GM12878 (cell line): ENCODE results near the gene TBCD.

ENCODE experiments used
- ATF3 ChIP-seq: IDR thresholded peaks from 2 replicates; pipeline ENCODE4 v1.6.1; 2011; ENCODE audit warnings: low read depth, mild to moderate bottlenecking, low read length, moderate library complexity, borderline replicate concordance; ENCODE audit errors: extremely low read depth
- CEBPB ChIP-seq, 2 experiments: fragments of 150-350 bp in 1 of 2; IDR thresholded peaks; 2 replicates each; pipeline ENCODE4 v1.6.1; 2012 to 2014; ENCODE audit warnings: low read depth in 2 of 2, low read length in 2 of 2, borderline replicate concordance in 1 of 2, inconsistent platforms in 1 of 2
- DPF2 ChIP-seq: fragments of 450-650 bp; IDR thresholded peaks from 2 replicates; pipeline ENCODE4 v1.6.1; 2017; ENCODE audit warnings: mild to moderate bottlenecking
- ETV6 ChIP-seq, 2 experiments: fragments of 450-650 bp in 1 of 2; IDR thresholded peaks in 1 of 2; conservative IDR thresholded peaks in 1 of 2; 2 replicates each; pipeline ENCODE4 v1.6.1; 2014; ENCODE audit warnings: antibody characterized with exemption in 1 of 2, borderline replicate concordance in 1 of 2, low read depth in 1 of 2, mild to moderate bottlenecking in 1 of 2, moderate library complexity in 1 of 2
- FOXM1 ChIP-seq: IDR thresholded peaks from 2 replicates; pipeline ENCODE4 v1.6.1; 2012; ENCODE audit warnings: low read depth, mild to moderate bottlenecking, inconsistent platforms, low read length, moderate library complexity
- MTA2 ChIP-seq: fragments of 450-650 bp; IDR thresholded peaks from 2 replicates; pipeline ENCODE4 v1.6.1; 2016; ENCODE audit warnings: low read depth, mild to moderate bottlenecking, moderate library complexity
- POLR2A ChIP-seq: IDR thresholded peaks from 2 replicates; pipeline ENCODE4 v1.6.1; 2011; ENCODE audit warnings: low read depth, mild to moderate bottlenecking, low read length
- POLR2AphosphoS5 ChIP-seq: IDR thresholded peaks from 2 replicates; pipeline ENCODE4 v1.6.1; 2011; ENCODE audit warnings: mild to moderate bottlenecking, low read length, inconsistent platforms
- RFX5 ChIP-seq: IDR thresholded peaks from 2 replicates; pipeline ENCODE4 v1.6.1; 2011; ENCODE audit warnings: low read depth, low read length, improper control_type of control experiment
- SMC3 ChIP-seq: IDR thresholded peaks from 2 replicates; pipeline ENCODE4 v1.6.1; 2011; ENCODE audit warnings: low read length, improper control_type of control experiment, borderline replicate concordance
- ZNF384 ChIP-seq: IDR thresholded peaks from 2 replicates; pipeline ENCODE4 v1.6.1; 2012; ENCODE audit warnings: low read depth, mild to moderate bottlenecking, low read length, improper control_type of control experiment, borderline replicate concordance
- TF ChIP-seq, protein P1 (sequence below): fragments of 450-650 bp; IDR thresholded peaks from 2 replicates; pipeline ENCODE4 v1.6.1; 2017; ENCODE audit warnings: mild to moderate bottlenecking
- TF ChIP-seq, protein P2 (sequence below), 3 experiments: IDR thresholded peaks in 2 of 3; conservative IDR thresholded peaks in 1 of 3; 2 replicates each; pipeline ENCODE4 v1.5.1; 2011; ENCODE audit warnings: low read depth in 3 of 3, low read length in 3 of 3, mild to moderate bottlenecking in 3 of 3, control low read depth in 2 of 3, moderate library complexity in 2 of 3, inconsistent platforms in 1 of 3, mixed read lengths in 1 of 3; ENCODE audit not compliant: control insufficient read depth in 2 of 3, insufficient read depth in 1 of 3; ENCODE audit errors: extremely low read depth in 1 of 3
- TF ChIP-seq, protein P3 (sequence below): IDR thresholded peaks from 2 replicates; pipeline ENCODE4 v1.6.1; 2011; ENCODE audit warnings: mild to moderate bottlenecking, low read depth, low read length, moderate library complexity; ENCODE audit not compliant: insufficient replicate concordance

DNA sequence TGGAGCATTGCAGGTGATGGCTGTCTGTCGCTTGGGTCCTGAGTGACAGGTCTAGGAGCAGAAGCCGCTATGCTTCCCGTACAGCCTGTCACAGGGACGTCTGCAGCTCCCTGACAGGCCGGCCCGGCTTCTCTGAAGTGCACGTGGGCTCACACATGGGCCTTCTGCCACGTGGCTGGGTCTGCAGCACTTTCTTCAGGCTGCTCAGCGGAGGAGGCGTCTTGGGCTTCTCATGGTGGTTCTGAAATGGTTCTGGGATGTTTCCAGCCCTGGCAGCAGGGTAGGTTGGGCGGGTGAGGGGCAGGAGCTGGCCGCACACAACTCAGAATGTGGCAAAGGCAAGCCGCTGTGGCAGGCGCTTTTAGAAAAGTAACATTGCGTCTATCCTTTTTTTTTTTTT lies 168.3 kb downstream of the TBCD start:
- TF ChIP-seq POLR2A, result no peak
- TF ChIP-seq, protein P1, sequence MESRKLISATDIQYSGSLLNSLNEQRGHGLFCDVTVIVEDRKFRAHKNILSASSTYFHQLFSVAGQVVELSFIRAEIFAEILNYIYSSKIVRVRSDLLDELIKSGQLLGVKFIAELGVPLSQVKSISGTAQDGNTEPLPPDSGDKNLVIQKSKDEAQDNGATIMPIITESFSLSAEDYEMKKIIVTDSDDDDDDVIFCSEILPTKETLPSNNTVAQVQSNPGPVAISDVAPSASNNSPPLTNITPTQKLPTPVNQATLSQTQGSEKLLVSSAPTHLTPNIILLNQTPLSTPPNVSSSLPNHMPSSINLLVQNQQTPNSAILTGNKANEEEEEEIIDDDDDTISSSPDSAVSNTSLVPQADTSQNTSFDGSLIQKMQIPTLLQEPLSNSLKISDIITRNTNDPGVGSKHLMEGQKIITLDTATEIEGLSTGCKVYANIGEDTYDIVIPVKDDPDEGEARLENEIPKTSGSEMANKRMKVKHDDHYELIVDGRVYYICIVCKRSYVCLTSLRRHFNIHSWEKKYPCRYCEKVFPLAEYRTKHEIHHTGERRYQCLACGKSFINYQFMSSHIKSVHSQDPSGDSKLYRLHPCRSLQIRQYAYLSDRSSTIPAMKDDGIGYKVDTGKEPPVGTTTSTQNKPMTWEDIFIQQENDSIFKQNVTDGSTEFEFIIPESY, result no peak
- TF ChIP-seq RFX5, result no peak
- no peak for TF ChIP-seq DPF2
- TF ChIP-seq, protein P2, sequence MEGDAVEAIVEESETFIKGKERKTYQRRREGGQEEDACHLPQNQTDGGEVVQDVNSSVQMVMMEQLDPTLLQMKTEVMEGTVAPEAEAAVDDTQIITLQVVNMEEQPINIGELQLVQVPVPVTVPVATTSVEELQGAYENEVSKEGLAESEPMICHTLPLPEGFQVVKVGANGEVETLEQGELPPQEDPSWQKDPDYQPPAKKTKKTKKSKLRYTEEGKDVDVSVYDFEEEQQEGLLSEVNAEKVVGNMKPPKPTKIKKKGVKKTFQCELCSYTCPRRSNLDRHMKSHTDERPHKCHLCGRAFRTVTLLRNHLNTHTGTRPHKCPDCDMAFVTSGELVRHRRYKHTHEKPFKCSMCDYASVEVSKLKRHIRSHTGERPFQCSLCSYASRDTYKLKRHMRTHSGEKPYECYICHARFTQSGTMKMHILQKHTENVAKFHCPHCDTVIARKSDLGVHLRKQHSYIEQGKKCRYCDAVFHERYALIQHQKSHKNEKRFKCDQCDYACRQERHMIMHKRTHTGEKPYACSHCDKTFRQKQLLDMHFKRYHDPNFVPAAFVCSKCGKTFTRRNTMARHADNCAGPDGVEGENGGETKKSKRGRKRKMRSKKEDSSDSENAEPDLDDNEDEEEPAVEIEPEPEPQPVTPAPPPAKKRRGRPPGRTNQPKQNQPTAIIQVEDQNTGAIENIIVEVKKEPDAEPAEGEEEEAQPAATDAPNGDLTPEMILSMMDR (IDR thresholded peaks at IDR 0.05 in 2 of 3, conservative IDR thresholded peaks at IDR 0.05 in 1 of 3; ENCODE audit: control insufficient read depth in 2 of 3, extremely low read depth in 1 of 3, insufficient read depth in 1 of 3, low read depth in 3 of 3, low read length in 3 of 3), result no peak
- TF ChIP-seq MTA2, result no peak
- no peak for TF ChIP-seq POLR2AphosphoS5
- TF ChIP-seq FOXM1, result no peak
- no peak for TF ChIP-seq CEBPB (IDR thresholded peaks at IDR 0.05; ENCODE audit: borderline replicate concordance in 1 of 2, low read depth in 2 of 2, low read length in 2 of 2)
- TF ChIP-seq ZNF384, result no peak
- no peak for TF ChIP-seq SMC3
- TF ChIP-seq, protein P3, sequence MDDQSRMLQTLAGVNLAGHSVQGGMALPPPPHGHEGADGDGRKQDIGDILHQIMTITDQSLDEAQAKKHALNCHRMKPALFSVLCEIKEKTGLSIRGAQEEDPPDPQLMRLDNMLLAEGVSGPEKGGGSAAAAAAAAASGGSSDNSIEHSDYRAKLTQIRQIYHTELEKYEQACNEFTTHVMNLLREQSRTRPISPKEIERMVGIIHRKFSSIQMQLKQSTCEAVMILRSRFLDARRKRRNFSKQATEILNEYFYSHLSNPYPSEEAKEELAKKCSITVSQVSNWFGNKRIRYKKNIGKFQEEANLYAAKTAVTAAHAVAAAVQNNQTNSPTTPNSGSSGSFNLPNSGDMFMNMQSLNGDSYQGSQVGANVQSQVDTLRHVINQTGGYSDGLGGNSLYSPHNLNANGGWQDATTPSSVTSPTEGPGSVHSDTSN, result no peak
- no peak for TF ChIP-seq ETV6 (conservative IDR thresholded peaks at IDR 0.05 in 1 of 2, IDR thresholded peaks at IDR 0.05 in 1 of 2; ENCODE audit: borderline replicate concordance in 1 of 2, low read depth in 1 of 2)
- TF ChIP-seq ATF3, result no peak
